WTC11 (cell line): ENCODE measurements around the gene ZNF525. TPM values are rescaled to one million over a fixed set of nuclear protein-coding genes. Genes with fewer than 3 reads are reported as not detected.

ENCODE experiments used
- ATAC-seq: fragments of 200-7000 bp; cut with Tn5 transposase; 2 replicates; pipeline ENCODE4 v1.10.0; 2021; ENCODE audit warnings: mild to moderate bottlenecking, moderate library complexity
- CTCF ChIA-PET: fragments of 300-600 bp; sonication (Branson Sonifier 250); formaldehyde crosslinking; loops from one replicate; lab custom pipeline; 2021; ENCODE audit warnings: antibody characterized with exemption; lab: Charles Lee
- POLR2A ChIA-PET: fragments of 350-600 bp; sonication (Branson Sonifier 250); formaldehyde crosslinking; loops from one replicate; lab custom pipeline; 2021; ENCODE audit warnings: antibody characterized with exemption; lab: Charles Lee
- DNase-seq: peaks from one replicate; pipeline ENCODE4 v3.0.0; 2021; ENCODE audit warnings: low spot score
- H3K27ac Mint-ChIP-seq: 2 replicates; pipeline ENCODE4 v1.8.0; 2021; ENCODE audit warnings: mixed read lengths
- H3K27me3 Mint-ChIP-seq: 2 replicates; pipeline ENCODE4 v1.8.0; 2021; ENCODE audit warnings: low read depth, mild to moderate bottlenecking, moderate library complexity, mixed read lengths
- H3K36me3 Mint-ChIP-seq: 2 replicates; pipeline ENCODE4 v1.8.0; 2021; ENCODE audit warnings: mixed read lengths
- H3K4me1 Mint-ChIP-seq: 2 replicates; pipeline ENCODE4 v1.8.0; 2022; ENCODE audit warnings: mixed read lengths
- H3K4me3 Mint-ChIP-seq: 2 replicates; pipeline ENCODE4 v1.8.0; 2021; ENCODE audit warnings: mild to moderate bottlenecking, moderate library complexity, mixed read lengths
- H3K9me3 Mint-ChIP-seq: 2 replicates; pipeline ENCODE4 v1.8.0; 2021; ENCODE audit warnings: mixed read lengths
- ATF2 ChIP-seq: sonication (generic); formaldehyde crosslinking; IDR thresholded peaks from 2 replicates; pipeline ENCODE4 v1.8.1; 2022; ENCODE audit warnings: low read depth, missing genetic modification reagents, borderline replicate concordance
- KAT7 ChIP-seq: sonication (generic); formaldehyde crosslinking; IDR thresholded peaks from 2 replicates; pipeline ENCODE4 v1.8.1; 2023; ENCODE audit warnings: missing genetic modification reagents, mild to moderate bottlenecking, borderline replicate concordance
- NFATC4 ChIP-seq: fragments of 250-450 bp; sonication (Bioruptor Pico); IDR thresholded peaks from 2 replicates; pipeline ENCODE4 v1.9.0; 2021; ENCODE audit warnings: mild to moderate bottlenecking
- NFYB ChIP-seq: sonication (generic); formaldehyde crosslinking; conservative IDR thresholded peaks from 2 replicates; pipeline ENCODE4 v1.8.0; 2022; ENCODE audit warnings: low read depth, missing genetic modification reagents
- STAT6 ChIP-seq: sonication (generic); formaldehyde crosslinking; conservative IDR thresholded peaks from 2 replicates; pipeline ENCODE4 v1.8.1; 2023; ENCODE audit warnings: mild to moderate bottlenecking, low read depth, missing genetic modification reagents, moderate library complexity
- TEAD4 ChIP-seq: sonication (generic); formaldehyde crosslinking; IDR thresholded peaks from 2 replicates; pipeline ENCODE4 v1.8.0; 2022; ENCODE audit warnings: mild to moderate bottlenecking, missing genetic modification reagents
- ZBTB21 ChIP-seq: sonication (generic); formaldehyde crosslinking; IDR thresholded peaks from 2 replicates; pipeline ENCODE4 v1.8.1; 2023; ENCODE audit warnings: mild to moderate bottlenecking, missing genetic modification reagents, borderline replicate concordance
- ZNF317 ChIP-seq: sonication (generic); formaldehyde crosslinking; IDR thresholded peaks from 2 replicates; pipeline ENCODE4 v1.8.1; 2023; ENCODE audit warnings: low read depth, mild to moderate bottlenecking, moderate library complexity, missing genetic modification reagents, borderline replicate concordance
- ZNF396 ChIP-seq: fragments of 250-450 bp; sonication (Bioruptor Pico); IDR thresholded peaks from 2 replicates; pipeline ENCODE4 v1.8.0; 2021; ENCODE audit warnings: mild to moderate bottlenecking, moderate library complexity, borderline replicate concordance
- total RNA-seq: library from RNA; stranded (reverse); gene quantifications from 3 replicates; pipeline ENCODE4 v1.2.3, GENCODE V29; 2021
- TF ChIP-seq, protein P1 (sequence below): fragments of 250-450 bp; sonication (Bioruptor Pico); IDR thresholded peaks from 2 replicates; pipeline ENCODE4 v1.8.0; 2021; ENCODE audit warnings: mild to moderate bottlenecking
- TF ChIP-seq, protein P2 (sequence below): sonication (generic); formaldehyde crosslinking; IDR thresholded peaks from 2 replicates; pipeline ENCODE4 v1.8.0; 2023; ENCODE audit warnings: mild to moderate bottlenecking, missing genetic modification reagents

The ZNF525 gene
- total RNA-seq, 1 experiment from 2014 or later = 59.7 TPM

DNA sequence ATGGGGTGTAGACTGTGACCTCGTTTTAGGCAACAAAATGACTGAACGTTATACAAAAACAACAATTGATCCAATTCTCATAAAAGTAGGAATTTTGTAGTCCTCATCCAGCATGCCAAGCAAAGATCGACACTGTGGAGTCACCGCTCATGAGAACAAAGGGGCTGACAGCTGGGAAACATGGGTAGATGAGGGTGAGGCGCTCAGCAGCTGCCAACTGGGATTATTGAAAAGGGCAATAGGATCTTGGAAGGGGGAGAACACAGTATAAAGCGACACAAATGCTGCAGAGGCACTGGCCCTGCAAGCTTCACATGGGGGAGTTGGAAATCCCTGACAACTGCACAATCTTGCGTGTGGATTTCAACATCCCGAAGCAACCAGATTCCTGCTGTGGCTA is 24.1 kb downstream of the ZNF525 start:
- Mint-ChIP-seq H3K4me3 (peak overlapping the region; percentile 61), H3K27ac (peak overlapping the region; percentile 64)
- CTCF ChIA-PET = interaction anchor here (2.4 kb wide), 1 partner anchor 35 kb away, joined by 10 read pairs; no protein-coding TSS in a partner anchor
- TF ChIP-seq, protein P1, sequence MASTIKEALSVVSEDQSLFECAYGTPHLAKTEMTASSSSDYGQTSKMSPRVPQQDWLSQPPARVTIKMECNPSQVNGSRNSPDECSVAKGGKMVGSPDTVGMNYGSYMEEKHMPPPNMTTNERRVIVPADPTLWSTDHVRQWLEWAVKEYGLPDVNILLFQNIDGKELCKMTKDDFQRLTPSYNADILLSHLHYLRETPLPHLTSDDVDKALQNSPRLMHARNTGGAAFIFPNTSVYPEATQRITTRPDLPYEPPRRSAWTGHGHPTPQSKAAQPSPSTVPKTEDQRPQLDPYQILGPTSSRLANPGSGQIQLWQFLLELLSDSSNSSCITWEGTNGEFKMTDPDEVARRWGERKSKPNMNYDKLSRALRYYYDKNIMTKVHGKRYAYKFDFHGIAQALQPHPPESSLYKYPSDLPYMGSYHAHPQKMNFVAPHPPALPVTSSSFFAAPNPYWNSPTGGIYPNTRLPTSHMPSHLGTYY (CRISPR knock-in tag) = no peak
- no peak for TF ChIP-seq ATF2
- TF ChIP-seq NFYB (CRISPR knock-in tag) = no peak
- no peak for TF ChIP-seq TEAD4
- no peak for TF ChIP-seq KAT7 (CRISPR knock-in tag)
- TF ChIP-seq, all 79 proteins: peak for 0
- POLR2A ChIA-PET = no interaction called here
- Mint-ChIP-seq H3K27me3 (no peaks in the 10 kb centered on the region), H3K9me3 (peaks cover 22% of the 10 kb centered on the region), H3K4me1 (peaks cover 26% of the 10 kb centered on the region), H3K36me3 (peaks cover 25% of the 10 kb centered on the region)
- ATAC-seq = no peak
- no peak for DNase-seq

- peak overlapping the region; percentile 64 for H3K27ac Mint-ChIP-seq
- DNase-seq = peak; percentile 96
- CTCF ChIA-PET = interaction anchor here (2.4 kb wide), 1 partner anchor 35 kb away, joined by 10 read pairs; no protein-coding TSS in a partner anchor
Measured at GRCh38 chr19:53389978-53390377, 24.5 kb downstream of the ZNF525 start.

More at GRCh38 chr19:53389978-53390377, 24.5 kb downstream of the ZNF525 start:
- peak overlapping the region; percentile 61 for H3K4me3 Mint-ChIP-seq
- H3K27me3 Mint-ChIP-seq = no peaks in the 10 kb centered on the region
- peaks cover 18% of the 10 kb centered on the region for H3K9me3 Mint-ChIP-seq
- peak; percentile 84 for ATAC-seq
- peaks cover 21% of the 10 kb centered on the region for H3K36me3 Mint-ChIP-seq
- TF ChIP-seq ZBTB21 (no peak), STAT6 (CRISPR knock-in tag) (no peak), NFYB (CRISPR knock-in tag) (no peak), ZNF396 (CRISPR knock-in tag) (no peak), ZNF317 (no peak), NFATC4 (CRISPR knock-in tag) (no peak)
- TF ChIP-seq, protein P2, sequence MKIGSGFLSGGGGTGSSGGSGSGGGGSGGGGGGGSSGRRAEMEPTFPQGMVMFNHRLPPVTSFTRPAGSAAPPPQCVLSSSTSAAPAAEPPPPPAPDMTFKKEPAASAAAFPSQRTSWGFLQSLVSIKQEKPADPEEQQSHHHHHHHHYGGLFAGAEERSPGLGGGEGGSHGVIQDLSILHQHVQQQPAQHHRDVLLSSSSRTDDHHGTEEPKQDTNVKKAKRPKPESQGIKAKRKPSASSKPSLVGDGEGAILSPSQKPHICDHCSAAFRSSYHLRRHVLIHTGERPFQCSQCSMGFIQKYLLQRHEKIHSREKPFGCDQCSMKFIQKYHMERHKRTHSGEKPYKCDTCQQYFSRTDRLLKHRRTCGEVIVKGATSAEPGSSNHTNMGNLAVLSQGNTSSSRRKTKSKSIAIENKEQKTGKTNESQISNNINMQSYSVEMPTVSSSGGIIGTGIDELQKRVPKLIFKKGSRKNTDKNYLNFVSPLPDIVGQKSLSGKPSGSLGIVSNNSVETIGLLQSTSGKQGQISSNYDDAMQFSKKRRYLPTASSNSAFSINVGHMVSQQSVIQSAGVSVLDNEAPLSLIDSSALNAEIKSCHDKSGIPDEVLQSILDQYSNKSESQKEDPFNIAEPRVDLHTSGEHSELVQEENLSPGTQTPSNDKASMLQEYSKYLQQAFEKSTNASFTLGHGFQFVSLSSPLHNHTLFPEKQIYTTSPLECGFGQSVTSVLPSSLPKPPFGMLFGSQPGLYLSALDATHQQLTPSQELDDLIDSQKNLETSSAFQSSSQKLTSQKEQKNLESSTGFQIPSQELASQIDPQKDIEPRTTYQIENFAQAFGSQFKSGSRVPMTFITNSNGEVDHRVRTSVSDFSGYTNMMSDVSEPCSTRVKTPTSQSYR (CRISPR knock-in tag) = no peak
- peaks cover 29% of the 10 kb centered on the region for H3K4me1 Mint-ChIP-seq
- POLR2A ChIA-PET = no interaction called here
